HG03342 (cell line): ENCODE measurements around the gene FARS2.

Experiments
- ATAC-seq: cut with Tn5 transposase; IDR thresholded peaks from one replicate; pipeline ENCODE4 v1.9.1; 2021; ENCODE audit warnings: mild to moderate bottlenecking, moderate library complexity; ENCODE audit not compliant: unreplicated experiment

The FARS2 gene

GRCh38 chr6:5493806-5494205, 232.5 kb downstream of the FARS2 start:
- ATAC-seq: no peak

- no peak for ATAC-seq
Measured at GRCh38 chr6:5497896-5498578, 236.7 kb downstream of the FARS2 start.

GRCh38 chr6:5498579-5498899, 237.2 kb downstream of the FARS2 start:
- ATAC-seq: no peak

- ATAC-seq: no peak
Measured at GRCh38 chr6:5499644-5500306, 238.5 kb downstream of the FARS2 start.

- no peak for ATAC-seq
Measured at GRCh38 chr6:5501837-5502236, 240.5 kb downstream of the FARS2 start.

GRCh38 chr6:5504078-5504477, 242.8 kb downstream of the FARS2 start:
- no peak for ATAC-seq

- ATAC-seq: peak; percentile 33
Measured at GRCh38 chr6:5506149-5506548, 244.8 kb downstream of the FARS2 start.

GRCh38 chr6:5506597-5506996, 245.3 kb downstream of the FARS2 start:
- peak; percentile 37 for ATAC-seq

- peak; percentile 78 for ATAC-seq
Measured at GRCh38 chr6:5507131-5507681, 245.9 kb downstream of the FARS2 start.

GRCh38 chr6:5509106-5509505, 247.8 kb downstream of the FARS2 start:
- ATAC-seq: no peak

- no peak for ATAC-seq
Measured at GRCh38 chr6:5510331-5511133, 249.2 kb downstream of the FARS2 start.

- ATAC-seq: no peak
Measured at GRCh38 chr6:5511954-5512353, 250.6 kb downstream of the FARS2 start.

- no peak for ATAC-seq
Measured at GRCh38 chr6:5512422-5512821, 251.1 kb downstream of the FARS2 start.

- no peak for ATAC-seq
Measured at GRCh38 chr6:5513408-5513807, 252.1 kb downstream of the FARS2 start.

GRCh38 chr6:5514353-5514752, 253.0 kb downstream of the FARS2 start:
- ATAC-seq: no peak

- no peak for ATAC-seq
Measured at GRCh38 chr6:5515200-5515599, 253.9 kb downstream of the FARS2 start.

- no peak for ATAC-seq
Measured at GRCh38 chr6:5516036-5516435, 254.7 kb downstream of the FARS2 start.

- ATAC-seq: no peak
Measured at GRCh38 chr6:5517796-5518195, 256.5 kb downstream of the FARS2 start.

- ATAC-seq: no peak
Measured at GRCh38 chr6:5518936-5519491, 257.7 kb downstream of the FARS2 start.

GRCh38 chr6:5520796-5521195, 259.5 kb downstream of the FARS2 start:
- no peak for ATAC-seq

- ATAC-seq: no peak
Measured at GRCh38 chr6:5521322-5521721, 260.0 kb downstream of the FARS2 start.
